ENCODE measurements around the gene APBA1.

The APBA1 gene

DNA sequence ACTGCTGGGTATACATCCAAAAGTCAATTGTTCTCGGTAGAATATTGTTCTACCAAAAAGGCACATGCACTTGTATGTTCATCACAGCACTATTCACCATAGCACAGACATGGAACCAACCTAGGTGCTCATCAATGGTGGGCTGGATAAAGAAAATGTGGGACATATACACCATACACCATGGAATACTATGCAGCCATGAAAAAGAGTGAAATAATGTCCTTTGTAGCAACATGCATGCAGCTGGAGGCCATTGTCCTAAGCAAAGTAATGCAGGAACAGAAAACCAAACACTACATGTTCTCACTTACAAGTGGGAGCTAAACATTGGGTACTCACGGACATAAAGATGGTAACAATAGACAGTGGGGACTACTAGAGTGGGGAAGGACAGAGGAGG, 145.5 kb downstream of the APBA1 start:
- no peak overlapping the region for H3K4me3 ChIP-seq (ENCODE audit: low read depth, low read length)
- TF ChIP-seq, protein P1, sequence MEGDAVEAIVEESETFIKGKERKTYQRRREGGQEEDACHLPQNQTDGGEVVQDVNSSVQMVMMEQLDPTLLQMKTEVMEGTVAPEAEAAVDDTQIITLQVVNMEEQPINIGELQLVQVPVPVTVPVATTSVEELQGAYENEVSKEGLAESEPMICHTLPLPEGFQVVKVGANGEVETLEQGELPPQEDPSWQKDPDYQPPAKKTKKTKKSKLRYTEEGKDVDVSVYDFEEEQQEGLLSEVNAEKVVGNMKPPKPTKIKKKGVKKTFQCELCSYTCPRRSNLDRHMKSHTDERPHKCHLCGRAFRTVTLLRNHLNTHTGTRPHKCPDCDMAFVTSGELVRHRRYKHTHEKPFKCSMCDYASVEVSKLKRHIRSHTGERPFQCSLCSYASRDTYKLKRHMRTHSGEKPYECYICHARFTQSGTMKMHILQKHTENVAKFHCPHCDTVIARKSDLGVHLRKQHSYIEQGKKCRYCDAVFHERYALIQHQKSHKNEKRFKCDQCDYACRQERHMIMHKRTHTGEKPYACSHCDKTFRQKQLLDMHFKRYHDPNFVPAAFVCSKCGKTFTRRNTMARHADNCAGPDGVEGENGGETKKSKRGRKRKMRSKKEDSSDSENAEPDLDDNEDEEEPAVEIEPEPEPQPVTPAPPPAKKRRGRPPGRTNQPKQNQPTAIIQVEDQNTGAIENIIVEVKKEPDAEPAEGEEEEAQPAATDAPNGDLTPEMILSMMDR (IDR thresholded peaks at IDR 0.05; ENCODE audit: low read depth, low read length) = no peak
- in situ Hi-C loops (cut with HindIII; ENCODE audit: low sequenced_read_pairs) = no loop called here
- no peak for DNase-seq (ENCODE audit: low read depth, low spot score)

DNA sequence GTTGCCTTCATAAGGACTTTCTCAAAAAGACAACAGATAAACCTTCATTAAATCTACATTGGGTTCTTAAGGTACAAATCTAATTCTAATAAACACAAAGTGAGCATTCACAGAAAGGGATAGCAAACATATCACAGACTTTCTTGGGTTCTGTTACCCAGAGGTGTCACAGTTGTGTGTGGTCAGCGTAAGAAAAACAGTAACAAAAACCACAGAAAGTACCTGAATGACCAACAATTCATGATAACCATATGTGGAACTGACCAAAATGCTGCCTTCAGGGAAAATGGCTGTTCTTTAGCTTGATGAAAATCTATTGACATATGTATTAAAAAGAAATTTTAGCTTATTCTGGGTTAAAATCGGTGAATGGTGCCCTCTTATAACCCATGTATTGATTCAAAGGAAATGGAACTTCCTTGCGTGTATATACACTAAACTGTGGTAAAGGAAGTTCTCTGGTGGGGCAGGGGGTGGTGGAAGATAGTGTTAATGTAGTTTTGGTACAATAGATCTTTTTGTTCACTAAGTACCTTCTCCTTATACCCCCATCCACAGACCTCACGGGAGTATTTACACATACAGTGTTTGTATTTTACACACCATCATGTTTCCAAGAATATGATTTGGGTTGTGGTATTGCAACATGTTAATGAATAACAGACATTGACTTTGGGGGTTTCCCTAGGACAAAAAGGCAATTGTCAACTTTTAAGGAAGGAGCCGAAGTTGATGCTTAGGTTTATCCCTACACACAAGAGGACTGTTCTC, 152.5 kb downstream of the APBA1 start:
- TF ChIP-seq, protein P1 (IDR thresholded peaks at IDR 0.05; ENCODE audit: low read depth, low read length) = no peak
- in situ Hi-C loops (cut with HindIII; ENCODE audit: low sequenced_read_pairs) = no loop called here
- H3K4me3 ChIP-seq (ENCODE audit: low read depth, low read length) = no peak overlapping the region
- DNase-seq (ENCODE audit: low read depth, low spot score) = no peak

DNA sequence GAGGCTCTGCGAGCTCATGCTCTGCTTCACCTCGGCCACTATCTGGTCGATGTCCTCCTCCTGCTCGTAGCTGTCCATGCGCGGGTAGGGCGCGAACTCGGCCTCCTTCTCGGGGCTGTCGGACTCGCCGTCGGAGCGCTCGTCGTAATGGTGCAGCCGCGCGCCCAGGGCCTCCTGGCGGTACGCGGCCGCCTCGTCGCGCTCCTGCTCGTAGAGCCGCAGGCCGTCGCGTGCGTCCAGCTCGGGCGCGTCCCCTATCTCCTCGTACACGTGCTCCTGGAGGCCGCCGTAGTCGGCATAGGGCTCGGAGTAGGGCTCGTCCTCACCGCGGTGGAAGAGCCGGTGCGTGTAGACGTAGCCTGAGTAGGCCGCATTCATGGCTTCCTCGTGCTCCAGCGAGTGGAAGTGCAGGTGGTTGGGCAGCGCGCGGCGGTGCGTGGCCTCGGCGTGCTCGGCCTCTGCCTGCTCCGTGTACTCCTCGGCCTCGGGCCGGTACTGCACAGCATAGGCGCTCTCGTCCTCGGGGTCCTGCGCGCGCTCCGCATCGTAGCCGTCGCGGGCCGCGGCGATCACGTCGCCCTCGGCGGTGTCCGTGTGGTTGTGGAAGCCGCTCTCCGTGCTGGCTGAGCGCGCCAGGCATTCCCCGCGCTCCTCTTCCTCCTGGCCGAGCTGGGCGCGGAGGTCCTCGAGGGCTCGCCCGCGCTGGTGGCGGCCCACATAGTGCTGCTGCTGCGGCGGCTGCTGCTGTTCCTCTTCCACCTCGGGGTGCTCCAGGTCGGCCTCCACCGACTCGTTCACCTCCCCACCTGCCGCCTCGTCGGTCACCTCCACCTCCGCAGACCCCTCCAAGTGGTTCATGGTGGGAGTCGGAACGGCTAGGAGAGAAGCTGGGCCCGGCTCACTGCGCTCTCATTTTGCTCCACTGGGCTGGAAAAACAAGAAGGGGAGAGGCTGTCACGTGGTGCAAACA, 155.5 kb downstream of the APBA1 start:
- H3K4me3 ChIP-seq (ENCODE audit: low read depth, low read length) = no peak overlapping the region
- DNase-seq (ENCODE audit: low read depth, low spot score) = no peak
- TF ChIP-seq, protein P1 (IDR thresholded peaks at IDR 0.05; ENCODE audit: low read depth, low read length) = no peak
- in situ Hi-C loops (cut with HindIII; ENCODE audit: low sequenced_read_pairs) = no loop called here

DNA sequence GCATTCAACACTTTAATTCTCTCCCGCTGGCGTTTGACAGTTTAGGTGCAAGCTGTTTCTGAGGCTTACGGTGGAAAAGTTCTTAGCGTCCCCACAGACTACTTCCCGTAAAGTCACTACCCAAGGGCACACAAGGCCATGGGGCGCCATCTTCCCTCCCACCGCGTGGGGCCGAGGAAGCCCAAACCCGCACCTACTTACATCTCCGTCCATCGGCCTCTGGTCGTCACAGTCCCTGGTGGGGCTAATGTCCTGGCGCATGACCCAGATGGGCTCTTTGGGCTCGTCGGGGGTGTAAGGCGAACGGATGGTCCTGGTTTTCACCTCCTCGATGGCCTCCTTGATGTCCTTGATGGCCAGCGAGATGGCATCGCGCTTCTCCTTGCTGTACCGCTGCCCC, 156.4 kb downstream of the APBA1 start:
- no peak overlapping the region for H3K4me3 ChIP-seq (ENCODE audit: low read depth, low read length)
- in situ Hi-C loops (cut with HindIII; ENCODE audit: low sequenced_read_pairs) = no loop called here
- no peak for DNase-seq (ENCODE audit: low read depth, low spot score)
- TF ChIP-seq, protein P1 (IDR thresholded peaks at IDR 0.05; ENCODE audit: low read depth, low read length) = no peak

DNA sequence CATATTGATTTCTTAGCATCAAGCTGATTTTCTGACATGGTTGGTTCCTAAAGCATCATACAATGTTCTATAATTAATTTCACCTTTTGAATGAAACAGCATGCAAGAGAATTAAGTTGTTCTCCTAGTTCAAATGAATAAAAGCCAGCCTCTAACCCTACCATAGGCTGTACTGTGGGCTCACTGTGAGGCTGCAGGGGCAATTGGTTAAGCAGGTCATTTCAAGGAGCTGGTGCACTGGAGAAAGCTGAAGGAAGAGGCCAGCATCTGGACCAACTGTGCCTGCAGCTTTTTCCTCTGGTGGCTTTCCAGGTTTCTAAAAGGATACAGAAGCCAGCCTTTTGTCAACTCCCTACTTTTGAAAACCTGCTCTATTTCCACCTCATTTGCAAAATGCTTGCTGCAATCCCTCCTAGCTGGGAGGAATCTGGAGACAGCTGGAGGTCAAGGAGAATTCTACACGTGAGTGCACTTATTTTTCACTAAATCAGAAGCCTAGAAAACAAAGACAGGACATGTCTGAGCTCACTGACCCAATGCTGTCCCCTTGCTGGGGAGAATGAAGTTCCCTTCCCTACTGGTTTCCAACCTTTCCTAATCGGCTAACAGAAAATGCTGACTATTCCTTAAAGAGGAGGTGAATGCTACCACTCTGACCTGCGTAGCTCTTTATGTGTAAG, 158.9 kb downstream of the APBA1 start:
- in situ Hi-C loops (cut with HindIII; ENCODE audit: low sequenced_read_pairs) = no loop called here
- TF ChIP-seq, protein P1 (IDR thresholded peaks at IDR 0.05; ENCODE audit: low read depth, low read length) = no peak
- no peak overlapping the region for H3K4me3 ChIP-seq (ENCODE audit: low read depth, low read length)
- DNase-seq (ENCODE audit: low read depth, low spot score) = no peak

DNA sequence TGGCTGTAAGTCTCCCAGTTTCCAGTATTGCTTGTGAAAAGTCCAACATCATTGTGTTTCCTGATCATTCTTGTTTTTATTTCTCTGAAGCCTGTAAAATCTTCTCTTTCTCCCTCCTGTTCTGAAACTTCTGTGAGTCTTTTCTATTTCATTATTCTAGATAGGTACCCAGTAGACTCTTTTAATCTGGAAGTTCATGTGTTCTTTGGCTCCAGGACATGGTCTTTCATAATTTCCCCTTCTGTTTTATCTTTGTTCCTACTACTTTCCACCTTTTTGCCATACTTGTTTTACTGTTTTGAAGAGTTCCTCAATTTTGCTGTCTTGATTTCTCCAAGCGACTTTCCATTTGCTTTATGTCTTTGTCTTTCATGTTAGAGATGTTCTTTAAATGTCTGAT, 168.1 kb downstream of the APBA1 start:
- in situ Hi-C loops (cut with HindIII; ENCODE audit: low sequenced_read_pairs) = no loop called here
- DNase-seq (ENCODE audit: low read depth, low spot score) = no peak

More for the DNA sequence above, 168.1 kb downstream of the APBA1 start:
- no peak overlapping the region for H3K4me3 ChIP-seq (ENCODE audit: low read depth, low read length)
- TF ChIP-seq, protein P1 (IDR thresholded peaks at IDR 0.05; ENCODE audit: low read depth, low read length) = no peak
